HCT116 (cell line): ENCODE results near the gene FGD3.

ENCODE experiments used
- CTCF ChIP-seq, 3 experiments: fragments of 200-600 bp in 1 of 3; sonication (generic) in 1 of 3; IDR thresholded peaks in 2 of 3; conservative IDR thresholded peaks in 1 of 3; 2 replicates each; pipeline ENCODE4 v1.5.1; 2012 to 2017; ENCODE audit warnings: low read depth in 2 of 3, low read length in 2 of 3, antibody characterized with exemption in 1 of 3, borderline replicate concordance in 1 of 3, control low read depth in 1 of 3, mild to moderate bottlenecking in 1 of 3, mixed read lengths in 1 of 3, mixed run types in 1 of 3, moderate library complexity in 1 of 3; ENCODE audit not compliant: insufficient read depth in 1 of 3
- MAX ChIP-seq: IDR thresholded peaks from 2 replicates; pipeline ENCODE4 v1.6.1; 2012
- POLR2A ChIP-seq: IDR thresholded peaks from 2 replicates; pipeline ENCODE4 v1.7.0; 2011; ENCODE audit warnings: borderline replicate concordance; ENCODE audit not compliant: insufficient read depth, insufficient read length; ENCODE audit errors: extremely low read depth
- REST ChIP-seq: IDR thresholded peaks from 2 replicates; pipeline ENCODE4 v1.6.1; 2012; ENCODE audit warnings: low read depth

GRCh38 chr9:93081081-93081529 is 133.8 kb downstream of the FGD3 start:
- TF ChIP-seq REST (no peak), MAX (no peak), CTCF (IDR thresholded peaks at IDR 0.05 in 2 of 3, conservative IDR thresholded peaks at IDR 0.05 in 1 of 3; ENCODE audit: borderline replicate concordance in 1 of 3, insufficient read depth in 1 of 3, low read depth in 2 of 3, low read length in 2 of 3) (no peak), POLR2A (no peak)
